Measurements from ENCODE around the gene TOR3A. TPM values are rescaled to one million over a fixed set of nuclear protein-coding genes. Genes with fewer than 3 reads are reported as not detected.
A peak's percentile ranks its signal among the peaks of the same experiment; 100 is the strongest.

TOR3A gene
- total and polyA plus RNA-seq, 2 of the 8 experiments (the other 6 are each of a cell fraction or from before 2014, with no cell fraction given), result 15.3 to 21.4 TPM

DNA sequence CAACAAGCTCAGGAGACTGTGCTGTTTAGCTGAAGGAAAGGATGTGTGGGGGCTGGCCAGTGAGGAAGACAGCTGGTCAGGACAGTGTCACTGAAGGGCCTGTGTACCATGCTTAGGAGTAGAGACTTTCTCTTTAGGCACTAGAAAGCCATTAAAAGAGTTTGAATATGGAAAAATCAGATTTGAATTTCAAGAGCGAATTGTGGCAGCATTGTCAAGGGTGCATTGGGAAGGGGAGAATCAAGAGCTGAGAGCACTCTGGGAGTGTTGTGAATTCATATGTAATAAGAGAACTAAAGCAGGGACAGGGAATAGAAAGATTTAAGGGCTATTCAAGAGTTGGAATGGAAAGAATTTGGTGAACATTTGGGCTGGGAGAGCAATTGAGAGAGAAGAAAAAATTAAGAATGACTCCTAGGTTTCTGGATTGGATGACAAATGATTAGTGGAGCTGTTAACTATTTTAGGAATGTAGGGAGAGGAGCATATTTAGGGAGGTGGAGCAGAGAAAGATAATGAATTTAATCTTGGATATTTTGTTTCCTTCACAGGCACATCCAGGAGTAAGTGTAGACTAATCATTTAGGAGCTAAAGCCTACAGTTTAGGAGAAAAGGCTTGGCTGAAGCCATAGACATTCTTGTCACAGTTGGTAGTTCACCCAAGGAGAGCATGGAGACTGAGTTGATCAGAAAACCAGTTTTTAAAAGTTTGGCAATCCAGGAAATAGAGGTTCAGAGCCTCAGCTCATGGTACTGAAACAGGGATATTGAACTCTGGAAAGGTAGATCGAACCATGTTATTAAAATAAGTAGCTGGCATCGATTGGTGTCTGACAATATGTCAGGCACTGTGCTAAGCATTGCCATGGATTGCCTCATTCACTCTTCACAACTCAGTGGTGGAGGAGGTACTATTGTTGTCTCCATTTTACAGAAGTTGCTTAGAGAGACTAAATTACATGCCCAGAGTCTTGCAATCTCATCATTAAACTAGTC is 23.1 kb upstream of the TOR3A start:
- Histone ChIP-seq H3K4me2 (ENCODE audit: insufficient read depth in 1 of 2, low read depth in 2 of 2, low read length in 2 of 2) (peak overlapping the region; percentile 40 to 42; a peak in 3 of 4 replicates), H4K91ac (replicated peaks; ENCODE audit: insufficient read length, low read length) (no peak overlapping the region), H2AK5ac (ENCODE audit: low read depth, low read length) (peak overlapping the region; percentile 56; the same call in 1 of the 2 replicates), H3K56ac (replicated peaks; ENCODE audit: insufficient read length, low read depth, low read length) (no peak overlapping the region), H4K8ac (ENCODE audit: extremely low read depth, insufficient read depth, low read length) (no peak overlapping the region), H3K23me2 (ENCODE audit: low read depth, low read length) (no peaks in the 10 kb centered on the region), H3K79me2 (ENCODE audit: control insufficient read depth in 1 of 2, insufficient read depth in 2 of 2, low read length in 2 of 2) (no peaks in the 10 kb centered on the region), H3K27ac (ENCODE audit: low read depth, low read length) (no peak overlapping the region; the same call in 1 of the 2 replicates), H3K23ac (ENCODE audit: insufficient read length) (no peak overlapping the region), H3K4ac (replicated peaks; ENCODE audit: insufficient read length, low read depth, low read length) (no peak overlapping the region), H3K79me1 (ENCODE audit: low read depth, low read length) (no peaks in the 10 kb centered on the region), H2BK120ac (replicated peaks; ENCODE audit: low read depth, low read length) (no peak overlapping the region), H3K18ac (ENCODE audit: extremely low read depth, low read length) (peak overlapping the region; percentile 0; the same call in 1 of the 2 replicates), H4K5ac (ENCODE audit: insufficient read length, low read depth, low read length) (no peak overlapping the region), H3K9ac (replicated peaks in 1 of 4; ENCODE audit: extremely low read depth in 1 of 4, low read depth in 3 of 4, low read length in 3 of 4) (no peak overlapping the region), H2BK5ac (ENCODE audit: low read depth, low read length) (no peak overlapping the region), H3K14ac (ENCODE audit: insufficient read length) (no peak overlapping the region), H3K9me3 (ENCODE audit: insufficient read depth in 2 of 2, low read depth in 1 of 2, low read length in 1 of 2) (no peaks in the 10 kb centered on the region; a peak in 2 of 4 replicates), H3K4me1 (replicated peaks in 1 of 4; ENCODE audit: control insufficient read depth in 3 of 4, insufficient read depth in 4 of 4, low read length in 3 of 4) (peaks cover 0 to 9% (median 5%) of the 10 kb centered on the region in 4 experiments; a peak in 5 of 7 replicates), H4K20me1 (replicated peaks in 1 of 2; ENCODE audit: control insufficient read depth in 1 of 2, insufficient read depth in 2 of 2, low read length in 2 of 2) (no peaks in the 10 kb centered on the region), H3K36me3 (ENCODE audit: control insufficient read depth in 2 of 4, insufficient read depth in 4 of 4, low read length in 3 of 4) (peaks cover 0 to 13% (median 3%) of the 10 kb centered on the region in 4 experiments; a peak in 4 of 8 replicates), H3K27me3 (replicated peaks in 1 of 4; ENCODE audit: control insufficient read depth in 3 of 4, extremely low read depth in 1 of 4, insufficient read depth in 3 of 4, low read length in 3 of 4) (no peaks in the 10 kb centered on the region), H2AFZ (ENCODE audit: low read length) (no peak overlapping the region), H2BK15ac (ENCODE audit: low read length) (no peak overlapping the region), H2BK20ac (ENCODE audit: low read length) (no peak overlapping the region), H2BK12ac (ENCODE audit: low read depth, low read length) (peak overlapping the region; percentile 88; the same call in 1 of the 2 replicates), H3K4me3 (ENCODE audit: extremely low read depth in 1 of 4, insufficient read depth in 2 of 4, low read depth in 3 of 4, low read length in 4 of 4) (no peak overlapping the region)
- 75% methylated on average over 3 of the region's 3 CpGs; no CpG with 5 or more reads in 1 of the 2 experiments for WGBS, 2 experiments (ENCODE audit: extremely low coverage in 1 of 2, insufficient coverage in 1 of 2, insufficient read length in 1 of 2, insufficient replicate concordance in 2 of 2, low coverage in 1 of 2, low lambda C conversion rate in 2 of 2, missing lambda C conversion rate in 1 of 2)
- ChIA-PET POLR2A (ENCODE audit: partially characterized antibody) (interaction anchor here (0.7 to 1.8 kb wide), 3 partner anchors 16 to 37 kb away, joined by 3 to 4 read pairs (median 4); partner anchors contain the start of gene TOR3A), CTCF (ENCODE audit: partially characterized antibody) (interaction anchor here (0.6 to 1.6 kb wide), 7 partner anchors 9 to 386 kb away, joined by 3 to 8 read pairs (median 3); no protein-coding TSS in a partner anchor)
- DNase-seq (ENCODE audit: low read depth in 1 of 2, low spot score in 2 of 2) (no peak), FAIRE-seq (no peak)
- TF ChIP-seq TEAD4 (IDR thresholded peaks at IDR 0.05; ENCODE audit: low read depth, low read length) (no peak), CBX8 (IDR thresholded peaks at IDR 0.05; ENCODE audit: borderline replicate concordance, low read depth, low read length) (no peak), KDM5A (IDR thresholded peaks at IDR 0.05; ENCODE audit: low read length) (no peak), HDAC6 (IDR thresholded peaks at IDR 0.05; ENCODE audit: low read depth, low read length) (no peak), RNF2 (IDR thresholded peaks at IDR 0.05; ENCODE audit: borderline replicate concordance, low read depth, low read length, missing control alignments, poor library complexity, severe bottlenecking) (no peak), RFX5 (IDR thresholded peaks at IDR 0.05; ENCODE audit: borderline replicate concordance, low read depth, low read length) (no peak), RAD21 (IDR thresholded peaks at IDR 0.05 in 1 of 2, conservative IDR thresholded peaks at IDR 0.05 in 1 of 2; ENCODE audit: low read depth in 2 of 2, low read length in 2 of 2) (no peak), SAP30 (IDR thresholded peaks at IDR 0.05; ENCODE audit: insufficient read depth, insufficient replicate concordance, low read length) (no peak), RXRA (IDR thresholded peaks at IDR 0.05; ENCODE audit: insufficient read depth, low read depth, low read length) (no peak)

Data from H1 (cell line).